Esophagus muscularis mucosa (tissue), 4 donors: ENCODE data around the gene GALNT7. TPM values are rescaled to one million over a fixed set of nuclear protein-coding genes. Genes with fewer than 3 reads are reported as not detected.

Source experiments
- DNase-seq: peaks from one replicate; pipeline ENCODE4 v3.0.0-alpha.2; 2017; ENCODE audit errors: extremely low spot score
- H3K27ac ChIP-seq, 4 donors: fragments of 200-600 bp; sonication (generic); replicated peaks in 1 of 4; 1 replicate in 3 of 4; 2 replicates in 1 of 4; pipeline ENCODE4 v1.5.1; 2016 to 2019; ENCODE audit warnings: mild to moderate bottlenecking in 1 of 4
- H3K27me3 ChIP-seq, 4 donors: fragments of 200-600 bp; sonication (generic); one replicate each; pipeline versions ENCODE4 v1.5.1 to v1.6.0; 2016 to 2019
- H3K36me3 ChIP-seq, 4 donors: fragments of 200-600 bp; sonication (generic); one replicate each; pipeline ENCODE4 v1.5.1; 2016 to 2019
- H3K4me1 ChIP-seq, 4 donors: fragments of 200-600 bp; sonication (generic); one replicate each; pipeline ENCODE4 v1.5.1; 2016 to 2019
- H3K4me3 ChIP-seq, 4 donors: fragments of 200-600 bp; sonication (generic); 1 replicate in 2 of 4; 2 replicates in 2 of 4; pipeline ENCODE4 v1.5.1; 2016 to 2019; ENCODE audit warnings: mild to moderate bottlenecking in 4 of 4, moderate library complexity in 1 of 4
- H3K9me3 ChIP-seq, 4 donors: fragments of 200-600 bp; sonication (generic); 1 replicate in 3 of 4; 2 replicates in 1 of 4; pipeline ENCODE4 v1.5.1; 2016 to 2019
- CTCF ChIP-seq, 3 experiments: fragments of 200-600 bp in 2 of 3; fragments of 450-650 bp in 1 of 3; sonication (generic) in 2 of 3; IDR thresholded peaks; one replicate each; pipeline ENCODE4 v1.5.1; 2017 to 2019; ENCODE audit warnings: antibody characterized with exemption in 3 of 3, mild to moderate bottlenecking in 2 of 3, moderate library complexity in 1 of 3
- EP300 ChIP-seq: sonication (generic); formaldehyde crosslinking; IDR thresholded peaks from one replicate; pipeline ENCODE4 v1.6.1; 2017; ENCODE audit warnings: antibody characterized with exemption
- POLR2A ChIP-seq: fragments of 450-650 bp; IDR thresholded peaks from one replicate; pipeline ENCODE4 v1.6.1; 2017; ENCODE audit warnings: antibody characterized with exemption, moderate library complexity, mild to moderate bottlenecking, low read depth
- POLR2AphosphoS5 ChIP-seq, 2 donors: sonication (generic); formaldehyde crosslinking; IDR thresholded peaks; one replicate each; pipeline ENCODE4 v1.6.1; 2017; ENCODE audit warnings: antibody characterized with exemption in 2 of 2
- WGBS: methylation state at CpG from one replicate; pipeline ENCODE4 v1.1.5; 2018; 5-methylcytosine and 5-hydroxymethylcytosine counted together
- intact Hi-C: fragments of 100-400 bp; cut with DNase I; formaldehyde crosslinking; loops from one replicate; pipeline ENCODE4 v1.15.1; 2023
- total RNA-seq, 4 donors: library from RNA; depleted of rRNA; stranded (reverse); fragments of >200 nt; gene quantifications; one replicate each; pipeline versions ENCODE4 v1.1.0 to v1.2.1, GENCODE V29; 2016

GALNT7 gene
- total RNA-seq, 4 donors from 2014 or later: 9.6 to 20.2 (median 12.9) TPM

GRCh38 chr4:173294444-173294843 lies 125.8 kb downstream of the GALNT7 start:
- TF ChIP-seq POLR2AphosphoS5 (IDR thresholded peaks at IDR 0.05) (no peak), POLR2A (no peak), EP300 (no peak), CTCF (IDR thresholded peaks at IDR 0.05) (no peak)
- no peaks in the 10 kb centered on the region for H3K9me3 ChIP-seq
- peaks cover 0 to 15% (median 2%) of the 10 kb centered on the region in 4 donors for H3K36me3 ChIP-seq
- DNase-seq: no peak
- no peak overlapping the region for H3K27ac ChIP-seq
- no peak overlapping the region for H3K4me3 ChIP-seq
- no peaks in the 10 kb centered on the region for H3K27me3 ChIP-seq
- no peaks in the 10 kb centered on the region for H3K4me1 ChIP-seq
- 60% methylated on average over 1 of the region's 1 CpG for WGBS
- intact Hi-C loops: no loop called here

GRCh38 chr4:173301518-173302201 lies 133.0 kb downstream of the GALNT7 start:
- DNase-seq: no peak
- Histone ChIP-seq H3K9me3 (no peaks in the 10 kb centered on the region), H3K27me3 (no peaks in the 10 kb centered on the region), H3K4me1 (peaks cover 0 to 9% (median 6%) of the 10 kb centered on the region in 4 donors), H3K27ac (no peak overlapping the region), H3K36me3 (peaks cover 0 to 17% (median 2%) of the 10 kb centered on the region in 4 donors), H3K4me3 (no peak overlapping the region)
- TF ChIP-seq POLR2AphosphoS5 (IDR thresholded peaks at IDR 0.05): no peak
- peak; percentile 48 to 72 (median 62) for TF ChIP-seq CTCF (IDR thresholded peaks at IDR 0.05)
- no peak for TF ChIP-seq EP300
- no peak for TF ChIP-seq POLR2A
- WGBS: 53% methylated on average over 5 of the region's 5 CpGs
- intact Hi-C loops: loop anchor here (5.0 kb wide), 1 partner anchor 289 kb away; no protein-coding TSS in a partner anchor

GRCh38 chr4:173307778-173308177 lies 139.2 kb downstream of the GALNT7 start:
- intact Hi-C loops: no loop called here
- H3K9me3 ChIP-seq: no peaks in the 10 kb centered on the region
- DNase-seq: no peak
- no peaks in the 10 kb centered on the region for H3K27me3 ChIP-seq
- H3K27ac ChIP-seq: no peak overlapping the region
- no peak for TF ChIP-seq POLR2A
- no peak for TF ChIP-seq POLR2AphosphoS5 (IDR thresholded peaks at IDR 0.05)
- no peak for TF ChIP-seq CTCF (IDR thresholded peaks at IDR 0.05)
- peaks cover 0 to 9% (median 6%) of the 10 kb centered on the region in 4 donors for H3K4me1 ChIP-seq
- H3K36me3 ChIP-seq: peaks cover 0 to 14% (median 0%) of the 10 kb centered on the region in 4 donors
- H3K4me3 ChIP-seq: no peak overlapping the region
- 86% methylated on average over 3 of the region's 3 CpGs for WGBS

- Histone ChIP-seq H3K36me3 (peaks cover 0 to 26% (median 2%) of the 10 kb centered on the region in 4 donors), H3K27me3 (no peaks in the 10 kb centered on the region), H3K4me3 (no peak overlapping the region), H3K9me3 (no peaks in the 10 kb centered on the region), H3K4me1 (no peaks in the 10 kb centered on the region), H3K27ac (no peak overlapping the region)
- 93% methylated on average over 4 of the region's 4 CpGs for WGBS
- intact Hi-C loops: no loop called here
- DNase-seq: no peak
- TF ChIP-seq POLR2AphosphoS5 (IDR thresholded peaks at IDR 0.05): no peak
- no peak for TF ChIP-seq EP300
- TF ChIP-seq CTCF (IDR thresholded peaks at IDR 0.05): no peak
- no peak for TF ChIP-seq POLR2A
Observed at GRCh38 chr4:173311368-173311767, 142.8 kb downstream of the GALNT7 start.

- Histone ChIP-seq H3K27ac (no peak overlapping the region), H3K27me3 (no peaks in the 10 kb centered on the region), H3K9me3 (no peaks in the 10 kb centered on the region), H3K36me3 (peaks cover 0 to 23% (median 2%) of the 10 kb centered on the region in 4 donors), H3K4me3 (no peak overlapping the region), H3K4me1 (peaks cover 0 to 7% (median 4%) of the 10 kb centered on the region in 4 donors)
- no peak for DNase-seq
- WGBS: 81% methylated on average over 3 of the region's 3 CpGs
- intact Hi-C loops: no loop called here
- TF ChIP-seq POLR2A: no peak
- TF ChIP-seq EP300: no peak
- no peak for TF ChIP-seq POLR2AphosphoS5 (IDR thresholded peaks at IDR 0.05)
- TF ChIP-seq CTCF (IDR thresholded peaks at IDR 0.05): no peak
Observed at GRCh38 chr4:173314715-173315114, 146.1 kb downstream of the GALNT7 start.
